Body of pancreas (tissue), 4 donors: ENCODE data around the gene LHB. TPM values are rescaled to one million over a fixed set of nuclear protein-coding genes. Genes with fewer than 3 reads are reported as not detected.

Source experiments
- ATAC-seq: fragments of 150-250 bp; one replicate; pipeline ENCODE4 v1.9.1; 2016
- DNase-seq, 4 donors: peaks; one replicate each; pipeline ENCODE4 v3.0.0-alpha.2; 2019
- H3K27ac ChIP-seq, 4 donors: fragments of 200-600 bp; sonication (generic); 1 replicate in 3 of 4; 2 replicates in 1 of 4; pipeline versions ENCODE4 v1.5.1 to v1.6.1; 2016 to 2019; ENCODE audit warnings: mild to moderate bottlenecking in 1 of 4, mixed read lengths in 1 of 4, moderate library complexity in 1 of 4
- H3K27me3 ChIP-seq, 2 donors: fragments of 200-600 bp; sonication (generic); one replicate each; pipeline ENCODE4 v1.6.0; 2016; ENCODE audit warnings: mild to moderate bottlenecking in 1 of 2
- H3K36me3 ChIP-seq, 2 donors: fragments of 200-600 bp; sonication (generic); replicated peaks in 1 of 2; 2 replicates each; pipeline ENCODE4 v1.5.1; 2016; ENCODE audit warnings: low read depth in 2 of 2; ENCODE audit not compliant: insufficient read depth in 1 of 2
- H3K4me1 ChIP-seq: fragments of 200-600 bp; sonication (generic); one replicate; pipeline ENCODE4 v1.6.0; 2016
- H3K4me3 ChIP-seq, 2 donors: fragments of 200-600 bp; sonication (generic); 1 replicate in 1 of 2; 2 replicates in 1 of 2; pipeline ENCODE4 v1.5.1; 2016 to 2019
- H3K9me3 ChIP-seq, 3 donors: fragments of 200-600 bp; sonication (generic); 1 replicate in 2 of 3; 2 replicates in 1 of 3; pipeline ENCODE4 v1.5.1; 2016
- CTCF ChIP-seq, 7 experiments: fragments of 450-650 bp in 4 of 7; fragments of 200-600 bp in 3 of 7; sonication (generic) in 3 of 7; IDR thresholded peaks; one replicate each; pipeline ENCODE4 v1.5.1; 2016 to 2019; ENCODE audit warnings: antibody characterized with exemption in 7 of 7
- POLR2A ChIP-seq, 3 donors: fragments of 450-650 bp; IDR thresholded peaks; one replicate each; pipeline ENCODE4 v1.6.1; 2016; ENCODE audit warnings: antibody characterized with exemption in 3 of 3, mild to moderate bottlenecking in 2 of 3
- WGBS, 2 donors: methylation state at CpG; one replicate each; pipeline ENCODE4 v1.1.5; 2017; 5-methylcytosine and 5-hydroxymethylcytosine counted together
- intact Hi-C: fragments of 100-400 bp; cut with DNase I; formaldehyde crosslinking; loops from one replicate; pipeline ENCODE4 v1.15.1; 2023
- total RNA-seq, 2 donors: library from RNA; depleted of rRNA; stranded (reverse); fragments of >200 nt; gene quantifications; one replicate each; pipeline ENCODE4 v1.1.0, GENCODE V29; 2016

Gene LHB
- total RNA-seq, 2 donors from 2014 or later: 45.8 TPM; not detected in 1

- Histone ChIP-seq H3K4me3 (no peak overlapping the region), H3K9me3 (no peaks in the 10 kb centered on the region), H3K27ac (no peak overlapping the region), H3K27me3 (no peaks in the 10 kb centered on the region), H3K4me1 (peaks cover 26% of the 10 kb centered on the region), H3K36me3 (no peaks in the 10 kb centered on the region)
- intact Hi-C loops: no loop called here
- no peak for TF ChIP-seq POLR2A (IDR thresholded peaks at IDR 0.05)
- no peak for TF ChIP-seq CTCF (IDR thresholded peaks at IDR 0.05)
- ATAC-seq (no peak), DNase-seq (no peak)
- 90 to 92% methylated on average over 10 to 19 of the region's 22 CpGs for WGBS, 2 donors
These were observed 25.8 kb downstream of the LHB start for GRCh38 chr19:48991011-48991609.

GRCh38 chr19:48990400-48990799, 26.5 kb downstream of the LHB start:
- no peaks in the 10 kb centered on the region for H3K36me3 ChIP-seq
- 72 to 77% methylated on average over 4 of the region's 4 CpGs for WGBS, 2 donors

GRCh38 chr19:48989701-48990291, 27.1 kb downstream of the LHB start:
- WGBS, 2 donors: 84 to 93% methylated on average over 14 to 15 of the region's 17 CpGs
- H3K9me3 ChIP-seq: no peaks in the 10 kb centered on the region
- TF ChIP-seq CTCF (IDR thresholded peaks at IDR 0.05): no peak
- TF ChIP-seq POLR2A (IDR thresholded peaks at IDR 0.05): no peak
- intact Hi-C loops: no loop called here
- H3K36me3 ChIP-seq: no peaks in the 10 kb centered on the region
- H3K4me3 ChIP-seq: no peak overlapping the region
- H3K27me3 ChIP-seq: no peaks in the 10 kb centered on the region
- peaks cover 23% of the 10 kb centered on the region for H3K4me1 ChIP-seq
- ATAC-seq (no peak), DNase-seq (no peak)
- no peak overlapping the region for H3K27ac ChIP-seq

More at GRCh38 chr19:48990400-48990799, 26.5 kb downstream of the LHB start:
- H3K9me3 ChIP-seq: no peaks in the 10 kb centered on the region
- no peak for ATAC-seq
- no peaks in the 10 kb centered on the region for H3K27me3 ChIP-seq
- H3K27ac ChIP-seq: no peak overlapping the region
- no peak for DNase-seq
- H3K4me1 ChIP-seq: peaks cover 26% of the 10 kb centered on the region
- TF ChIP-seq POLR2A (IDR thresholded peaks at IDR 0.05) (no peak), CTCF (IDR thresholded peaks at IDR 0.05) (no peak)
- intact Hi-C loops: no loop called here
- H3K4me3 ChIP-seq: no peak overlapping the region

GRCh38 chr19:48988860-48989259, 28.0 kb downstream of the LHB start:
- H3K27me3 ChIP-seq: no peaks in the 10 kb centered on the region
- no peak overlapping the region for H3K27ac ChIP-seq
- no peak for TF ChIP-seq POLR2A (IDR thresholded peaks at IDR 0.05)
- no peak for TF ChIP-seq CTCF (IDR thresholded peaks at IDR 0.05)
- no peaks in the 10 kb centered on the region for H3K9me3 ChIP-seq
- WGBS, 2 donors: 94 to 95% methylated on average over 9 of the region's 9 CpGs
- H3K4me1 ChIP-seq: peaks cover 15% of the 10 kb centered on the region
- no peak overlapping the region for H3K4me3 ChIP-seq
- no peak for DNase-seq
- intact Hi-C loops: no loop called here
- ATAC-seq: no peak
- no peaks in the 10 kb centered on the region for H3K36me3 ChIP-seq

GRCh38 chr19:48988286-48988685, 28.6 kb downstream of the LHB start:
- DNase-seq (no peak), ATAC-seq (no peak)
- Histone ChIP-seq H3K36me3 (no peaks in the 10 kb centered on the region), H3K4me1 (peaks cover 15% of the 10 kb centered on the region), H3K9me3 (no peaks in the 10 kb centered on the region), H3K27ac (no peak overlapping the region), H3K4me3 (no peak overlapping the region), H3K27me3 (no peaks in the 10 kb centered on the region)
- WGBS, 2 donors: 89 to 95% methylated on average over 7 of the region's 7 CpGs
- TF ChIP-seq CTCF (IDR thresholded peaks at IDR 0.05): no peak
- intact Hi-C loops: no loop called here
